Measurements from ENCODE around the gene ATG2A. TPM values are rescaled to one million over a fixed set of nuclear protein-coding genes. Genes with fewer than 3 reads are reported as not detected.

The ATG2A gene
- polyA plus RNA-seq, 1 donor (not counting 4 experiments of a cell fraction or from before 2014, with no cell fraction given), result 2.4 TPM

DNA sequence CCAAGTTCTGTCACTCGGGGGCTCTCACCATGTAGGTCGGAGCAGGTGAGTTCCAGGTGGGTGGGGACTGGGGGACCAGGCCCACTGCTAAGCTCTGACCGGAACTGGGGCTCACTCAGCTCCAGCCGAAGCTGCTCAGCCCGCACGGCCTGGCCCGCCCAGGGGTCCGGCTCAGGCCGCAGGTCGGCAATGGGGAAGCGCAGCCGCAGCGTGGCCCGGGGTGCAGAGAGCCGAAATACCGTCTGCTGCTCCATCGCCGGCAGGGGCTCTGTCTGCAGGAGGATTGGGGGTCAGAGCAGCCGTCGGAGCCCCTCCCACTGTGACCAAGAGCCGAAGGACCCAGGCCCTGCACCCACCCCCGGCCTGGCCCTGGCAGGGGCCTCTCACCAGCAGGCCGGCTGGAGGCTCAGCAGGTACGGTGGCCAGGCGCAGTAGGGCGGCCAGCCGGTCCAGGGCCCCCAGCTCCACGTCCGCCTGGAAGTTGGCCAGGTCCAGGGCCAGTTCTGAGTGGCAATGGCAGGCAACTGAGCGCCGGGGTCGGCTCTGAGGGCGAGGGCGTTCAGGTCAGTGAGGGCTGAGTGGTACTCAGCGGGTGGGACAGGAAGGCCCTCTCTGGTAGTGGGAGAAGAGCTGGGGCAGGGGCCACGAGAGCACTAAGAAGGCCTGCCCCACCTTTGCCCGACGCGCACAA lies 7.2 kb downstream of the ATG2A start:
- Histone ChIP-seq H3K4me1 (ENCODE audit: control insufficient read depth, extremely low read depth, insufficient read depth, low read length) (no peaks in the 10 kb centered on the region), H3K27ac (ENCODE audit: control insufficient read depth, insufficient read depth, low read length) (no peak overlapping the region), H3K4me3 (ENCODE audit: control insufficient read depth in 2 of 3, extremely low read depth in 1 of 3, insufficient read depth in 2 of 3, low read depth in 1 of 3, low read length in 3 of 3) (no peak overlapping the region), H3K9me1 (ENCODE audit: control insufficient read depth, extremely low read depth, insufficient read depth, low read length) (no peaks in the 10 kb centered on the region), H3K36me3 (ENCODE audit: control insufficient read depth in 2 of 2, extremely low read depth in 1 of 2, insufficient read depth in 2 of 2, low read length in 2 of 2) (peaks cover 21 to 48% of the 10 kb centered on the region in 2 experiments), H2AFZ (ENCODE audit: control insufficient read depth, low read length) (no peak overlapping the region), H4K20me1 (ENCODE audit: control insufficient read depth, extremely low read depth, insufficient read depth, low read length) (no peaks in the 10 kb centered on the region), H3K9ac (ENCODE audit: control insufficient read depth, extremely low read depth, insufficient read depth, low read length) (no peak overlapping the region), H3K4me2 (ENCODE audit: control insufficient read depth, extremely low read depth, insufficient read depth, low read depth, low read length) (no peak overlapping the region), H3K9me3 (ENCODE audit: control insufficient read depth, low read depth, low read length) (no peaks in the 10 kb centered on the region), H3K79me2 (ENCODE audit: control insufficient read depth, insufficient read depth, low read length) (no peaks in the 10 kb centered on the region), H3K27me3 (ENCODE audit: control insufficient read depth, extremely low read depth, insufficient read depth, low read length) (no peaks in the 10 kb centered on the region)
- TF ChIP-seq, protein P1, sequence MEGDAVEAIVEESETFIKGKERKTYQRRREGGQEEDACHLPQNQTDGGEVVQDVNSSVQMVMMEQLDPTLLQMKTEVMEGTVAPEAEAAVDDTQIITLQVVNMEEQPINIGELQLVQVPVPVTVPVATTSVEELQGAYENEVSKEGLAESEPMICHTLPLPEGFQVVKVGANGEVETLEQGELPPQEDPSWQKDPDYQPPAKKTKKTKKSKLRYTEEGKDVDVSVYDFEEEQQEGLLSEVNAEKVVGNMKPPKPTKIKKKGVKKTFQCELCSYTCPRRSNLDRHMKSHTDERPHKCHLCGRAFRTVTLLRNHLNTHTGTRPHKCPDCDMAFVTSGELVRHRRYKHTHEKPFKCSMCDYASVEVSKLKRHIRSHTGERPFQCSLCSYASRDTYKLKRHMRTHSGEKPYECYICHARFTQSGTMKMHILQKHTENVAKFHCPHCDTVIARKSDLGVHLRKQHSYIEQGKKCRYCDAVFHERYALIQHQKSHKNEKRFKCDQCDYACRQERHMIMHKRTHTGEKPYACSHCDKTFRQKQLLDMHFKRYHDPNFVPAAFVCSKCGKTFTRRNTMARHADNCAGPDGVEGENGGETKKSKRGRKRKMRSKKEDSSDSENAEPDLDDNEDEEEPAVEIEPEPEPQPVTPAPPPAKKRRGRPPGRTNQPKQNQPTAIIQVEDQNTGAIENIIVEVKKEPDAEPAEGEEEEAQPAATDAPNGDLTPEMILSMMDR (optimal IDR thresholded peaks at IDR 0.05 in 1 of 3, IDR thresholded peaks at IDR 0.05 in 1 of 3, conservative IDR thresholded peaks at IDR 0.05 in 1 of 3; ENCODE audit: extremely low read depth in 1 of 3, insufficient read depth in 2 of 3, low read length in 3 of 3), result no peak
- no peak for TF ChIP-seq EZH2 (IDR thresholded peaks at IDR 0.05; ENCODE audit: low read length)
- no peak for DNase-seq (ENCODE audit: low read depth, low spot score)
- FAIRE-seq, result no peak
- dilution Hi-C loops (cut with MboI; ENCODE audit: extremely low pct_ligation_motif_present, low sequenced_read_pairs), result no loop called here

DNA sequence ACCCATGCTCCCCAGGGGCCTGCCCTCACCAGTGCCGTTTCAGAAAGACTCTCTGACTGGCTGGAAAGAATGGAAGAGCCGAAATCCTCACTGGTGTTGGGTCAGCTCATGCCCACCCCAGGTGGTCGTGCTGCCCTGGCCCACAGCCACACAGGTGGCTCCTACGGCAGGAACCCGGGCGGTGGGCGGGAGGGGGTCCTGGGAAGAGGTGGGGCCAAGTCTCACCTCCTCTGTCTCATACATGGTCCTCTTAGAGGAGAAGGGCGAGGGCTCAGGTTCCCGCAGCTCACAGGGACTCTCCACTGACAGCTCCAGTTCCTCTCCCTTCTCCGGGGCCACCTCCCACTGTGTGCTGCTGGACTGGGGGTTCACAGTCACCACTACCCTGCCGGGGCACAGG lies 8.2 kb downstream of the ATG2A start:
- DNase-seq (ENCODE audit: low read depth, low spot score) (no peak), FAIRE-seq (no peak)
- no peaks in the 10 kb centered on the region for H3K4me1 ChIP-seq (ENCODE audit: control insufficient read depth, extremely low read depth, insufficient read depth, low read length)
- peaks cover 21 to 42% of the 10 kb centered on the region in 2 experiments for H3K36me3 ChIP-seq (ENCODE audit: control insufficient read depth in 2 of 2, extremely low read depth in 1 of 2, insufficient read depth in 2 of 2, low read length in 2 of 2)
- H3K4me2 ChIP-seq (ENCODE audit: control insufficient read depth, extremely low read depth, insufficient read depth, low read depth, low read length), result no peak overlapping the region
- no peak overlapping the region for H2AFZ ChIP-seq (ENCODE audit: control insufficient read depth, low read length)
- no peaks in the 10 kb centered on the region for H3K79me2 ChIP-seq (ENCODE audit: control insufficient read depth, insufficient read depth, low read length)
- H4K20me1 ChIP-seq (ENCODE audit: control insufficient read depth, extremely low read depth, insufficient read depth, low read length), result no peaks in the 10 kb centered on the region
- no peaks in the 10 kb centered on the region for H3K9me1 ChIP-seq (ENCODE audit: control insufficient read depth, extremely low read depth, insufficient read depth, low read length)
- no peaks in the 10 kb centered on the region for H3K9me3 ChIP-seq (ENCODE audit: control insufficient read depth, low read depth, low read length)
- H3K27ac ChIP-seq (ENCODE audit: control insufficient read depth, insufficient read depth, low read length), result no peak overlapping the region
- H3K4me3 ChIP-seq (ENCODE audit: control insufficient read depth in 2 of 3, extremely low read depth in 1 of 3, insufficient read depth in 2 of 3, low read depth in 1 of 3, low read length in 3 of 3), result no peak overlapping the region
- TF ChIP-seq, protein P1 (optimal IDR thresholded peaks at IDR 0.05 in 1 of 3, IDR thresholded peaks at IDR 0.05 in 1 of 3, conservative IDR thresholded peaks at IDR 0.05 in 1 of 3; ENCODE audit: extremely low read depth in 1 of 3, insufficient read depth in 2 of 3, low read length in 3 of 3), result no peak
- TF ChIP-seq EZH2 (IDR thresholded peaks at IDR 0.05; ENCODE audit: low read length), result no peak
- H3K27me3 ChIP-seq (ENCODE audit: control insufficient read depth, extremely low read depth, insufficient read depth, low read length), result no peaks in the 10 kb centered on the region
- dilution Hi-C loops (cut with MboI; ENCODE audit: extremely low pct_ligation_motif_present, low sequenced_read_pairs), result no loop called here
- H3K9ac ChIP-seq (ENCODE audit: control insufficient read depth, extremely low read depth, insufficient read depth, low read length), result no peak overlapping the region

Measured in keratinocyte (primary cell).